HL-60 (cell line): Measurements from ENCODE around the gene GPNMB.

Source experiments
- CTCF ChIP-seq: IDR thresholded peaks from one replicate; pipeline ENCODE4 v1.5.1; 2011; ENCODE audit warnings: low read length, control low read depth, inconsistent platforms; ENCODE audit not compliant: insufficient read depth
- GABPA ChIP-seq: IDR thresholded peaks from 2 replicates; pipeline ENCODE4 v1.6.1; 2012; ENCODE audit warnings: low read depth
- POLR2AphosphoS5 ChIP-seq: IDR thresholded peaks from 2 replicates; pipeline ENCODE4 v1.6.1; 2012; ENCODE audit warnings: low read depth
- SPI1 ChIP-seq: IDR thresholded peaks from 2 replicates; pipeline ENCODE4 v1.6.1; 2012; ENCODE audit warnings: low read depth, mild to moderate bottlenecking, borderline replicate concordance
- TF ChIP-seq, protein P1 (sequence below): IDR thresholded peaks from 2 replicates; pipeline ENCODE4 v1.6.1; 2012; ENCODE audit warnings: low read depth; ENCODE audit not compliant: insufficient replicate concordance

DNA sequence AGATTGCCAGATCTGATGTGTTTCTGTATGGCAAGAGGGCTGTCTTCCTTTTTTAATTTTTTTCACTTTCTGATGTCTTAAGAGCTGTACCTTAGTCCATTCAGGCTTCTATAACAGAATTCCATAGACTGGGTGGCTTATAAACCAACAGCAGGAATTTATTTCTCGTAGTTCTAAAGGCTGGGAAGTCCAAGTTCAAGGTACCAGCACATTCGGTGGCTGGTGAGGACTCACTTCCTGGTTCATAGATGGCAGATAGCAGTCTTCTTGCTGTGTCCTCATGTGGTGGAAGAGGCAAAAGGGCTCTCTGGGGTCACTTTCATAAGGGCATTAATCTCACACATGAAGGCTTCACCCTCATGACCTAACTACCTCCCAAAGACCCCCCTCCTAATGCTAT, 20.8 kb downstream of the GPNMB start:
- TF ChIP-seq CTCF (no peak), POLR2AphosphoS5 (no peak), GABPA (no peak), SPI1 (no peak)
- TF ChIP-seq, protein P1, sequence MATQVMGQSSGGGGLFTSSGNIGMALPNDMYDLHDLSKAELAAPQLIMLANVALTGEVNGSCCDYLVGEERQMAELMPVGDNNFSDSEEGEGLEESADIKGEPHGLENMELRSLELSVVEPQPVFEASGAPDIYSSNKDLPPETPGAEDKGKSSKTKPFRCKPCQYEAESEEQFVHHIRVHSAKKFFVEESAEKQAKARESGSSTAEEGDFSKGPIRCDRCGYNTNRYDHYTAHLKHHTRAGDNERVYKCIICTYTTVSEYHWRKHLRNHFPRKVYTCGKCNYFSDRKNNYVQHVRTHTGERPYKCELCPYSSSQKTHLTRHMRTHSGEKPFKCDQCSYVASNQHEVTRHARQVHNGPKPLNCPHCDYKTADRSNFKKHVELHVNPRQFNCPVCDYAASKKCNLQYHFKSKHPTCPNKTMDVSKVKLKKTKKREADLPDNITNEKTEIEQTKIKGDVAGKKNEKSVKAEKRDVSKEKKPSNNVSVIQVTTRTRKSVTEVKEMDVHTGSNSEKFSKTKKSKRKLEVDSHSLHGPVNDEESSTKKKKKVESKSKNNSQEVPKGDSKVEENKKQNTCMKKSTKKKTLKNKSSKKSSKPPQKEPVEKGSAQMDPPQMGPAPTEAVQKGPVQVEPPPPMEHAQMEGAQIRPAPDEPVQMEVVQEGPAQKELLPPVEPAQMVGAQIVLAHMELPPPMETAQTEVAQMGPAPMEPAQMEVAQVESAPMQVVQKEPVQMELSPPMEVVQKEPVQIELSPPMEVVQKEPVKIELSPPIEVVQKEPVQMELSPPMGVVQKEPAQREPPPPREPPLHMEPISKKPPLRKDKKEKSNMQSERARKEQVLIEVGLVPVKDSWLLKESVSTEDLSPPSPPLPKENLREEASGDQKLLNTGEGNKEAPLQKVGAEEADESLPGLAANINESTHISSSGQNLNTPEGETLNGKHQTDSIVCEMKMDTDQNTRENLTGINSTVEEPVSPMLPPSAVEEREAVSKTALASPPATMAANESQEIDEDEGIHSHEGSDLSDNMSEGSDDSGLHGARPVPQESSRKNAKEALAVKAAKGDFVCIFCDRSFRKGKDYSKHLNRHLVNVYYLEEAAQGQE, result no peak
